Brain microvascular endothelial cell (primary cell): ENCODE results near the gene LDLRAD4.

Source experiments
- DNase-seq: peaks from one replicate; pipeline ENCODE4 v3.0.0-alpha.2; 2020
- H3K27ac ChIP-seq: fragments of 250-450 bp; sonication (Bioruptor Pico); 2 replicates; pipeline ENCODE4 v1.5.1; 2020; ENCODE audit warnings: mild to moderate bottlenecking, moderate library complexity
- H3K27me3 ChIP-seq: fragments of 250-450 bp; sonication (Bioruptor Pico); replicated peaks from 2 replicates; pipeline ENCODE4 v1.5.1; 2020; ENCODE audit warnings: mild to moderate bottlenecking
- H3K36me3 ChIP-seq: fragments of 250-450 bp; sonication (Bioruptor Pico); replicated peaks from 2 replicates; pipeline ENCODE4 v1.5.1; 2020; ENCODE audit warnings: mild to moderate bottlenecking
- H3K4me3 ChIP-seq: 2 replicates; pipeline ENCODE4 v1.5.1; 2011; ENCODE audit warnings: low read depth, mild to moderate bottlenecking, control low read depth, low read length, moderate library complexity
- CTCF ChIP-seq: IDR thresholded peaks from 2 replicates; pipeline ENCODE4 v1.5.1; 2011; ENCODE audit warnings: low read depth, mild to moderate bottlenecking, moderate library complexity, low read length, control low read depth, inconsistent platforms; ENCODE audit errors: missing control alignments
- in situ Hi-C: cut with HindIII; loops from 2 replicates; pipeline ENCODE4 v1.10.0; 2017; ENCODE audit warnings: low sequenced_read_pairs, low pct_ligation_motif_present

Gene LDLRAD4

GRCh38 chr18:13397504-13398163 lies 179.1 kb downstream of the LDLRAD4 start:
- no peak for TF ChIP-seq CTCF

GRCh38 chr18:13398631-13399030 lies 180.1 kb downstream of the LDLRAD4 start:
- DNase-seq = no peak
- Histone ChIP-seq H3K4me3 (no peak overlapping the region), H3K27ac (no peak overlapping the region), H3K27me3 (no peaks in the 10 kb centered on the region), H3K36me3 (no peaks in the 10 kb centered on the region)
- in situ Hi-C loops = no loop called here
- no peak for TF ChIP-seq CTCF

More at GRCh38 chr18:13397504-13398163, 179.1 kb downstream of the LDLRAD4 start:
- Histone ChIP-seq H3K27me3 (no peaks in the 10 kb centered on the region), H3K4me3 (no peak overlapping the region), H3K27ac (no peak overlapping the region), H3K36me3 (no peaks in the 10 kb centered on the region)
- DNase-seq = no peak
- in situ Hi-C loops = no loop called here

- TF ChIP-seq CTCF = no peak
- Histone ChIP-seq H3K27ac (no peak overlapping the region), H3K36me3 (no peaks in the 10 kb centered on the region), H3K27me3 (no peaks in the 10 kb centered on the region), H3K4me3 (no peak overlapping the region)
- no peak for DNase-seq
- in situ Hi-C loops = no loop called here
Observed at GRCh38 chr18:13399511-13399910, 181.0 kb downstream of the LDLRAD4 start.

- H3K27ac ChIP-seq = no peak overlapping the region
Observed at GRCh38 chr18:13400636-13401315, 182.2 kb downstream of the LDLRAD4 start.

GRCh38 chr18:13401404-13401803 lies 182.8 kb downstream of the LDLRAD4 start:
- Histone ChIP-seq H3K27ac (no peak overlapping the region), H3K36me3 (no peaks in the 10 kb centered on the region), H3K27me3 (no peaks in the 10 kb centered on the region), H3K4me3 (no peak overlapping the region)
- in situ Hi-C loops = no loop called here
- no peak for TF ChIP-seq CTCF
- DNase-seq = no peak

More at GRCh38 chr18:13400636-13401315, 182.2 kb downstream of the LDLRAD4 start:
- Histone ChIP-seq H3K36me3 (no peaks in the 10 kb centered on the region), H3K4me3 (no peak overlapping the region), H3K27me3 (no peaks in the 10 kb centered on the region)
- in situ Hi-C loops = no loop called here
- no peak for DNase-seq
- no peak for TF ChIP-seq CTCF

GRCh38 chr18:13401826-13402225 lies 183.3 kb downstream of the LDLRAD4 start:
- H3K27ac ChIP-seq = no peak overlapping the region
- no peaks in the 10 kb centered on the region for H3K27me3 ChIP-seq
- no peak for TF ChIP-seq CTCF
- H3K36me3 ChIP-seq = no peaks in the 10 kb centered on the region
- DNase-seq = no peak
- in situ Hi-C loops = no loop called here
- H3K4me3 ChIP-seq = no peak overlapping the region
